ENCODE data around the gene HDAC4.
A peak's percentile ranks its signal among the peaks of the same experiment; 100 is the strongest.

The HDAC4 gene

DNA sequence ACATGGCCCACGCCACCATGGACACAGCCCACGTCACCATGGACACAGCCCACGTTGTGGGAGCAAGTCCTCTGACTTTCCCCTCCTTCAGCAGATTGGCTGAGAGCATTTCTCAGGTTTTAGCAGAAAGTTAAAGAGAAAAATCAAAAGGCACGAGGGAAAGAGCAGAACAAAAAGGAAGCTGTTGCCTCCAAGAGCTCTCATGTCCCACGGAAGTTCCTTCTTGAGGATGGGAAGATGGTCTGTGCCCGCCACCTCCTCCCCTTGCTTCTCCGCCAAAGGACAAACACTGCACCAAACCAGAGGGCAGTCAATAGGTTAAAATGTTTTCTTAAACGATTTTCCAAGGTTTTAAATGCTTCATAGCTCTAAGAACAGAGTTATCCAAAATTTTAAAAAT is 148.4 kb downstream of the HDAC4 start:
- H2BK12ac ChIP-seq (ENCODE audit: low read length), result no peak overlapping the region
- no CpG with 5 or more reads among the region's 8 CpGs for WGBS (ENCODE audit: extremely low coverage, insufficient coverage, insufficient read length)
- H2AFZ ChIP-seq (ENCODE audit: insufficient read depth, low read length, poor library complexity), result no peak overlapping the region
- H4K8ac ChIP-seq (ENCODE audit: low read depth, low read length), result no peak overlapping the region
- no peak overlapping the region for H3K4ac ChIP-seq (ENCODE audit: low read depth, low read length)
- no peak overlapping the region for H3K27ac ChIP-seq (ENCODE audit: low read depth, low read length)
- H3K9me3 ChIP-seq (ENCODE audit: insufficient read depth, low read depth, low read length), result no peaks in the 10 kb centered on the region
- H3K14ac ChIP-seq (ENCODE audit: low read length), result no peak overlapping the region
- H3K9ac ChIP-seq (ENCODE audit: low read length), result no peak overlapping the region
- no peaks in the 10 kb centered on the region for H3K79me1 ChIP-seq (ENCODE audit: low read length)
- H3K79me2 ChIP-seq (ENCODE audit: control insufficient read depth, insufficient read depth, low read length, poor library complexity), result no peaks in the 10 kb centered on the region
- H2BK5ac ChIP-seq (ENCODE audit: low read depth, low read length, poor library complexity), result no peak overlapping the region
- H3K4me1 ChIP-seq (ENCODE audit: control insufficient read depth in 1 of 2, insufficient read depth in 2 of 2, low read length in 2 of 2), result peaks cover 0 to 2% of the 10 kb centered on the region in 2 experiments
- H3K23ac ChIP-seq (ENCODE audit: low read length), result no peak overlapping the region
- no peaks in the 10 kb centered on the region for H3K36me3 ChIP-seq (ENCODE audit: control insufficient read depth in 1 of 2, insufficient read depth in 2 of 2, low read length in 2 of 2)
- no peak for DNase-seq
- H3K18ac ChIP-seq (ENCODE audit: low read length), result no peak overlapping the region
- no peaks in the 10 kb centered on the region for H3K27me3 ChIP-seq (ENCODE audit: insufficient read depth, low read length)
- H3K4me3 ChIP-seq (ENCODE audit: low read depth, low read length), result no peak overlapping the region
- no peak overlapping the region for H2BK120ac ChIP-seq (ENCODE audit: insufficient read depth, low read length, poor library complexity)
- no peak overlapping the region for H4K12ac ChIP-seq (ENCODE audit: low read depth, low read length)
- no peak overlapping the region for H3K4me2 ChIP-seq (ENCODE audit: low read length)
- H2AK5ac ChIP-seq (ENCODE audit: low read length), result no peak overlapping the region
- H4K91ac ChIP-seq (ENCODE audit: low read depth, low read length), result no peak overlapping the region

DNA sequence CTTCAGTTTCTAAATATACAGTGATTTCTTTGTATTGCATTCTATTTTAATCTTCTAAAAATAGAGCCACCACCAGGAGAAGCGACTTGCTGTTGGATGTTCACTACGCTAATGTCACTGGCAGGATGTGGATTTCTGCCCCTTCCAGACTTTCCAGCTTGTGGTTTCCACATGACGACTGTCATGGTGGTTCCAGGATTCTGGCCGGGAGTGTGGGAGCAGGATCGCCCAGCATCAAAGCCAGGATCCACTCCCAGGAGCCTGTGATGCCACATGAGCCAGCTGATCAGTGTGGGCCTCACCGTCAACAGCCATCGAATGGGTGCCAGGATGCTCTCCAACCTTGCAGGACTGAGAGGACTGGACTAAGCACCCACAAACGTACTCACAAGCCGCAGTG is 148.8 kb downstream of the HDAC4 start:
- Histone ChIP-seq H2BK120ac (ENCODE audit: insufficient read depth, low read length, poor library complexity) (no peak overlapping the region), H3K4ac (ENCODE audit: low read depth, low read length) (no peak overlapping the region), H3K9me3 (ENCODE audit: insufficient read depth, low read depth, low read length) (no peaks in the 10 kb centered on the region), H3K27me3 (ENCODE audit: insufficient read depth, low read length) (no peaks in the 10 kb centered on the region), H3K27ac (ENCODE audit: low read depth, low read length) (no peak overlapping the region), H2BK12ac (ENCODE audit: low read length) (no peak overlapping the region), H3K36me3 (ENCODE audit: control insufficient read depth in 1 of 2, insufficient read depth in 2 of 2, low read length in 2 of 2) (no peaks in the 10 kb centered on the region), H2AK5ac (ENCODE audit: low read length) (no peak overlapping the region), H4K8ac (ENCODE audit: low read depth, low read length) (no peak overlapping the region), H2AFZ (ENCODE audit: insufficient read depth, low read length, poor library complexity) (no peak overlapping the region), H3K23ac (ENCODE audit: low read length) (no peak overlapping the region), H3K79me1 (ENCODE audit: low read length) (no peaks in the 10 kb centered on the region), H3K4me1 (ENCODE audit: control insufficient read depth in 1 of 2, insufficient read depth in 2 of 2, low read length in 2 of 2) (no peaks in the 10 kb centered on the region), H3K9ac (ENCODE audit: low read length) (no peak overlapping the region), H3K18ac (ENCODE audit: low read length) (no peak overlapping the region), H4K12ac (ENCODE audit: low read depth, low read length) (no peak overlapping the region), H4K91ac (ENCODE audit: low read depth, low read length) (no peak overlapping the region), H3K4me3 (ENCODE audit: low read depth, low read length) (no peak overlapping the region), H2BK5ac (ENCODE audit: low read depth, low read length, poor library complexity) (no peak overlapping the region), H3K14ac (ENCODE audit: low read length) (no peak overlapping the region), H3K79me2 (ENCODE audit: control insufficient read depth, insufficient read depth, low read length, poor library complexity) (no peaks in the 10 kb centered on the region), H3K4me2 (ENCODE audit: low read length) (no peak overlapping the region)
- WGBS (ENCODE audit: extremely low coverage, insufficient coverage, insufficient read length), result no CpG with 5 or more reads among the region's 9 CpGs
- no peak for DNase-seq

- Histone ChIP-seq H2AK5ac (ENCODE audit: low read length) (no peak overlapping the region), H2BK120ac (ENCODE audit: insufficient read depth, low read length, poor library complexity) (no peak overlapping the region), H3K36me3 (ENCODE audit: control insufficient read depth in 1 of 2, insufficient read depth in 2 of 2, low read length in 2 of 2) (no peaks in the 10 kb centered on the region), H2BK5ac (ENCODE audit: low read depth, low read length, poor library complexity) (no peak overlapping the region), H3K9me3 (ENCODE audit: insufficient read depth, low read depth, low read length) (no peaks in the 10 kb centered on the region), H3K27me3 (ENCODE audit: insufficient read depth, low read length) (no peaks in the 10 kb centered on the region), H3K27ac (ENCODE audit: low read depth, low read length) (no peak overlapping the region), H4K91ac (ENCODE audit: low read depth, low read length) (no peak overlapping the region), H3K9ac (ENCODE audit: low read length) (no peak overlapping the region), H2BK12ac (ENCODE audit: low read length) (no peak overlapping the region), H4K12ac (ENCODE audit: low read depth, low read length) (no peak overlapping the region), H2AFZ (ENCODE audit: insufficient read depth, low read length, poor library complexity) (no peak overlapping the region), H3K4ac (ENCODE audit: low read depth, low read length) (no peak overlapping the region), H3K4me2 (ENCODE audit: low read length) (no peak overlapping the region), H3K4me1 (ENCODE audit: control insufficient read depth in 1 of 2, insufficient read depth in 2 of 2, low read length in 2 of 2) (peaks cover 5 to 10% of the 10 kb centered on the region in 2 experiments), H3K79me2 (ENCODE audit: control insufficient read depth, insufficient read depth, low read length, poor library complexity) (no peaks in the 10 kb centered on the region), H3K14ac (ENCODE audit: low read length) (no peak overlapping the region), H3K4me3 (ENCODE audit: low read depth, low read length) (no peak overlapping the region), H3K79me1 (ENCODE audit: low read length) (no peaks in the 10 kb centered on the region), H3K23ac (ENCODE audit: low read length) (no peak overlapping the region), H4K8ac (ENCODE audit: low read depth, low read length) (no peak overlapping the region), H3K18ac (ENCODE audit: low read length) (peak overlapping the region; percentile 58)
- WGBS (ENCODE audit: extremely low coverage, insufficient coverage, insufficient read length), result no CpG with 5 or more reads among the region's 30 CpGs
- DNase-seq, result no peak
Measured at GRCh38 chr2:239250216-239251081, 150.4 kb downstream of the HDAC4 start.

DNA sequence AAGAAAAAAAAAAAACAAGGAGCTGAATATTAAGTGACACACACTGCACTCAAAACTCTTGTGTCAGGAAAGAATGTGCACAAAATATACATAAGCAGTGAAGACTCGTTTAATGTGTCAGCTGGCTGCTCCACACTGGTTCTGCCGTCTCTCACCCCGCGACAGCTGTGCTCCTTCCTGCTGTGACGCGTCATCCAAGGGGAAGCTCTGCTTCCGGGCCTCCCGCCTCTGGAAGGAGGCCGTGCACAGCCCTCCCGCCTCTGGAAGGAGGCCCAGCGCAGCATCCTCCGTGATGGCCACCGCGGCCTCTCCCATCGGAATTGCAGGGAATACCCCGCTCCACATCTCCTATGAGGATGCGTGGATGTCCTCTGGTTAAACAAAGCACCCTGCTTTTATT is 151.0 kb downstream of the HDAC4 start:
- Histone ChIP-seq H3K27ac (ENCODE audit: low read depth, low read length) (no peak overlapping the region), H3K18ac (ENCODE audit: low read length) (peak overlapping the region; percentile 58), H4K12ac (ENCODE audit: low read depth, low read length) (no peak overlapping the region), H2BK120ac (ENCODE audit: insufficient read depth, low read length, poor library complexity) (no peak overlapping the region), H3K79me1 (ENCODE audit: low read length) (no peaks in the 10 kb centered on the region), H2AFZ (ENCODE audit: insufficient read depth, low read length, poor library complexity) (no peak overlapping the region), H2BK5ac (ENCODE audit: low read depth, low read length, poor library complexity) (no peak overlapping the region), H3K79me2 (ENCODE audit: control insufficient read depth, insufficient read depth, low read length, poor library complexity) (no peaks in the 10 kb centered on the region), H2AK5ac (ENCODE audit: low read length) (no peak overlapping the region), H3K27me3 (ENCODE audit: insufficient read depth, low read length) (no peaks in the 10 kb centered on the region), H3K4me2 (ENCODE audit: low read length) (no peak overlapping the region), H3K4me1 (ENCODE audit: control insufficient read depth in 1 of 2, insufficient read depth in 2 of 2, low read length in 2 of 2) (peaks cover 5 to 10% of the 10 kb centered on the region in 2 experiments), H2BK12ac (ENCODE audit: low read length) (no peak overlapping the region), H3K9ac (ENCODE audit: low read length) (no peak overlapping the region), H3K36me3 (ENCODE audit: control insufficient read depth in 1 of 2, insufficient read depth in 2 of 2, low read length in 2 of 2) (no peaks in the 10 kb centered on the region), H3K4me3 (ENCODE audit: low read depth, low read length) (no peak overlapping the region), H3K14ac (ENCODE audit: low read length) (no peak overlapping the region), H3K23ac (ENCODE audit: low read length) (no peak overlapping the region), H3K9me3 (ENCODE audit: insufficient read depth, low read depth, low read length) (no peaks in the 10 kb centered on the region), H4K8ac (ENCODE audit: low read depth, low read length) (no peak overlapping the region), H4K91ac (ENCODE audit: low read depth, low read length) (no peak overlapping the region), H3K4ac (ENCODE audit: low read depth, low read length) (no peak overlapping the region)
- DNase-seq, result peak in 1 of 2 donors; percentile 24
- no CpG with 5 or more reads among the region's 17 CpGs for WGBS (ENCODE audit: extremely low coverage, insufficient coverage, insufficient read length)
